IMR-90 (cell line): Measurements from ENCODE around the gene TM7SF2. TPM values are rescaled to one million over a fixed set of nuclear protein-coding genes. Genes with fewer than 3 reads are reported as not detected.

Source experiments
- ATAC-seq: fragments of 200-7000 bp; cut with Tn5 transposase; 2 replicates; pipeline ENCODE4 v1.9.1; 2020; ENCODE audit warnings: low read depth, mild to moderate bottlenecking, moderate library complexity
- BruUV-seq: library from RNA; stranded (reverse); fragments of 400-500 nt; replicated peaks from 2 replicates; lab custom pipeline; 2021; lab: Mats Ljungman, UMichigan
- CTCF ChIA-PET: fragments of 300-600 bp; formaldehyde crosslinking; extraction: SDS; loops from one replicate; lab custom pipeline; 2021; ENCODE audit warnings: antibody characterized with exemption; lab: Yijun Ruan, JAX
- POLR2A ChIA-PET: fragments of 300-600 bp; sonication (Branson Sonifier 250); formaldehyde crosslinking; loops from one replicate; lab custom pipeline; 2022; ENCODE audit warnings: antibody characterized with exemption; ENCODE audit not compliant: unreplicated experiment; lab: Charles Lee
- DNase-seq: peaks from one replicate; pipeline ENCODE4 v3.0.0; 2013
- H2AFZ ChIP-seq: replicated peaks from 2 replicates; pipeline ENCODE3; 2013; ENCODE audit warnings: low read length, mild to moderate bottlenecking; ENCODE audit not compliant: poor library complexity
- H2AK5ac ChIP-seq: 2 replicates; pipeline ENCODE4 v1.6.1; 2013; ENCODE audit warnings: low read depth, low read length, inconsistent platforms
- H2AK9ac ChIP-seq: replicated peaks from 2 replicates; pipeline ENCODE3; 2013; ENCODE audit warnings: mild to moderate bottlenecking, low read depth, low read length, moderate library complexity; ENCODE audit not compliant: poor library complexity
- H2BK120ac ChIP-seq: 2 replicates; pipeline ENCODE4 v1.6.1; 2013; ENCODE audit warnings: low read depth, low read length, inconsistent platforms
- H2BK15ac ChIP-seq: 3 replicates; pipeline ENCODE4 v1.6.1; 2013; ENCODE audit warnings: low read depth, low read length, inconsistent platforms
- H2BK20ac ChIP-seq: 2 replicates; pipeline ENCODE4 v1.6.1; 2013; ENCODE audit warnings: low read depth, mild to moderate bottlenecking, inconsistent platforms, low read length, moderate library complexity
- H2BK5ac ChIP-seq: 2 replicates; pipeline ENCODE4 v1.6.1; 2013; ENCODE audit warnings: mild to moderate bottlenecking, low read depth, low read length, inconsistent platforms; ENCODE audit not compliant: poor library complexity, severe bottlenecking
- H3K14ac ChIP-seq: replicated peaks from 2 replicates; pipeline ENCODE4 v1.6.1; 2013; ENCODE audit warnings: low read depth, low read length, inconsistent platforms
- H3K18ac ChIP-seq: 2 replicates; pipeline ENCODE4 v1.6.1; 2013; ENCODE audit warnings: low read depth, low read length, control low read depth
- H3K23ac ChIP-seq: 2 replicates; pipeline ENCODE4 v1.6.1; 2013; ENCODE audit warnings: low read depth, low read length, inconsistent platforms
- H3K27ac ChIP-seq: 2 replicates; pipeline ENCODE4 v1.5.1; 2013; ENCODE audit warnings: mild to moderate bottlenecking, control low read depth, low read length; ENCODE audit not compliant: insufficient read depth
- H3K27me3 ChIP-seq: 2 replicates; pipeline ENCODE4 v1.6.1; 2013; ENCODE audit warnings: low read length; ENCODE audit not compliant: control insufficient read depth, insufficient read depth
- H3K36me3 ChIP-seq: 2 replicates; pipeline ENCODE4 v1.6.1; 2013; ENCODE audit warnings: low read length, mixed read lengths; ENCODE audit not compliant: control insufficient read depth, insufficient read depth
- H3K4ac ChIP-seq: 2 replicates; pipeline ENCODE4 v1.6.1; 2013; ENCODE audit warnings: low read depth, low read length, inconsistent platforms
- H3K4me1 ChIP-seq: 2 replicates; pipeline ENCODE4 v1.6.1; 2013; ENCODE audit warnings: low read length, mixed read lengths; ENCODE audit not compliant: control insufficient read depth, insufficient read depth
- H3K4me2 ChIP-seq: 2 replicates; pipeline ENCODE4 v1.6.1; 2013; ENCODE audit warnings: low read depth, mild to moderate bottlenecking, control low read depth, low read length, moderate library complexity
- H3K4me3 ChIP-seq: 2 replicates; pipeline ENCODE4 v1.5.1; 2013; ENCODE audit warnings: low read depth, mild to moderate bottlenecking, control low read depth, low read length, moderate library complexity; ENCODE audit not compliant: insufficient read depth
- H3K56ac ChIP-seq: 2 replicates; pipeline ENCODE4 v1.6.1; 2013; ENCODE audit warnings: low read length, inconsistent platforms; ENCODE audit not compliant: insufficient read depth; ENCODE audit errors: extremely low read depth
- H3K79me1 ChIP-seq, 2 experiments: 2 replicates each; pipeline ENCODE4 v1.6.1; 2013; ENCODE audit warnings: low read length in 2 of 2, inconsistent platforms in 1 of 2, low read depth in 1 of 2
- H3K9ac ChIP-seq: 2 replicates; pipeline ENCODE4 v1.6.1; 2013; ENCODE audit warnings: low read depth, low read length, control low read depth
- H3K9me1 ChIP-seq: 2 replicates; pipeline ENCODE4 v1.6.1; 2013; ENCODE audit warnings: low read length, inconsistent platforms; ENCODE audit not compliant: insufficient read depth
- H3K9me3 ChIP-seq: 2 replicates; pipeline ENCODE4 v1.6.1; 2013; ENCODE audit warnings: low read length; ENCODE audit not compliant: control insufficient read depth, insufficient read depth
- H4K20me1 ChIP-seq: 2 replicates; pipeline ENCODE4 v1.6.1; 2013; ENCODE audit warnings: low read length, inconsistent platforms; ENCODE audit not compliant: insufficient read depth
- H4K5ac ChIP-seq: 2 replicates; pipeline ENCODE4 v1.6.1; 2013; ENCODE audit warnings: mild to moderate bottlenecking, low read depth, low read length, control low read depth
- H4K8ac ChIP-seq, 2 experiments: 2 replicates each; pipeline ENCODE4 v1.6.1; 2013; ENCODE audit warnings: low read depth in 2 of 2, low read length in 2 of 2, control low read depth in 1 of 2, inconsistent platforms in 1 of 2
- H4K91ac ChIP-seq: 2 replicates; pipeline ENCODE4 v1.6.1; 2013; ENCODE audit warnings: low read depth, low read length, inconsistent platforms; ENCODE audit not compliant: insufficient read depth
- CEBPB ChIP-seq: IDR thresholded peaks from 2 replicates; pipeline ENCODE4 v1.6.1; 2012; ENCODE audit warnings: low read depth, low read length, improper control_type of control experiment
- CHD1 ChIP-seq: IDR thresholded peaks from 2 replicates; pipeline ENCODE4 v1.6.1; 2012; ENCODE audit warnings: low read depth, low read length, improper control_type of control experiment
- ELK1 ChIP-seq: fragments of 150-350 bp; IDR thresholded peaks from 2 replicates; pipeline ENCODE4 v1.6.1; 2016; ENCODE audit warnings: low read depth, mild to moderate bottlenecking, low read length, moderate library complexity, borderline replicate concordance
- FOS ChIP-seq: fragments of 150-350 bp; IDR thresholded peaks from 2 replicates; pipeline ENCODE4 v1.6.1; 2016; ENCODE audit warnings: low read depth, low read length
- MAFK ChIP-seq: IDR thresholded peaks from 2 replicates; pipeline ENCODE4 v1.6.1; 2012; ENCODE audit warnings: low read depth, low read length, improper control_type of control experiment
- MAZ ChIP-seq: IDR thresholded peaks from 2 replicates; pipeline ENCODE4 v1.6.1; 2012; ENCODE audit warnings: low read depth, mild to moderate bottlenecking, low read length, improper control_type of control experiment, moderate library complexity, borderline replicate concordance
- MXI1 ChIP-seq: IDR thresholded peaks from 2 replicates; pipeline ENCODE4 v1.6.1; 2012; ENCODE audit warnings: low read depth, mild to moderate bottlenecking, low read length, moderate library complexity, borderline replicate concordance
- NFE2L2 ChIP-seq: fragments of 150-350 bp; IDR thresholded peaks from 2 replicates; pipeline ENCODE4 v1.6.1; 2016; ENCODE audit warnings: low read depth, mild to moderate bottlenecking, low read length
- POLR2A ChIP-seq: IDR thresholded peaks from 2 replicates; pipeline ENCODE4 v1.6.1; 2012; ENCODE audit warnings: mild to moderate bottlenecking, low read depth, low read length
- RAD21 ChIP-seq: IDR thresholded peaks from 2 replicates; pipeline ENCODE4 v1.6.1; 2012; ENCODE audit warnings: low read length, improper control_type of control experiment
- RCOR1 ChIP-seq: IDR thresholded peaks from 2 replicates; pipeline ENCODE4 v1.6.1; 2012; ENCODE audit warnings: mild to moderate bottlenecking, low read length, improper control_type of control experiment; ENCODE audit not compliant: insufficient replicate concordance
- RFX5 ChIP-seq: IDR thresholded peaks from 2 replicates; pipeline ENCODE4 v1.8.0; 2012; ENCODE audit warnings: low read depth, mild to moderate bottlenecking, low read length, moderate library complexity
- SMC3 ChIP-seq: fragments of 150-350 bp; IDR thresholded peaks from 2 replicates; pipeline ENCODE4 v1.6.1; 2016; ENCODE audit warnings: low read depth, mild to moderate bottlenecking, antibody characterized with exemption, low read length, moderate library complexity
- USF2 ChIP-seq: fragments of 150-350 bp; IDR thresholded peaks from 2 replicates; pipeline ENCODE4 v1.6.1; 2017; ENCODE audit warnings: mild to moderate bottlenecking, antibody characterized with exemption, low read length, low read depth
- WGBS, 2 experiments: methylation state at CpG; one replicate each; pipeline versions ENCODE4 v1.1.5 to v1.1.7; 2013; ENCODE audit warnings: missing lambda C conversion rate in 2 of 2; ENCODE audit not compliant: insufficient read length in 1 of 2; ENCODE audit errors: extremely low coverage in 2 of 2; 5-methylcytosine and 5-hydroxymethylcytosine counted together
- dilution Hi-C: fragments of 300-500 bp; cut with HindIII; formaldehyde crosslinking; loops from one replicate; pipeline ENCODE4 v1.14.3; 2018; ENCODE audit warnings: low sequenced_read_pairs; ENCODE audit not compliant: unreplicated experiment
- in situ Hi-C: fragments of 300-500 bp; cut with MboI; formaldehyde crosslinking; loops from 3 replicates; pipeline ENCODE4 v1.14.3; 2019; ENCODE audit warnings: low sequenced_read_pairs, inconsistent platforms, mixed read lengths
- intact Hi-C: fragments of 100-400 bp; cut with micrococcal nuclease; formaldehyde crosslinking; loops from 2 replicates; pipeline ENCODE4 v1.10.0; 2022
- polyA plus RNA-seq, 3 experiments: library from polyadenylated mRNA; depleted of rRNA; stranded (reverse); fragments of >200 nt; gene quantifications; 2 replicates each; pipeline ENCODE4 v1.2.3, GENCODE V29; 2012; ENCODE audit warnings: low replicate concordance in 1 of 3
- total RNA-seq: library from RNA; depleted of rRNA; stranded (reverse); fragments of >200 nt; gene quantifications from 2 replicates; pipeline ENCODE4 v1.2.3, GENCODE V29; 2012
- TF ChIP-seq, protein P1 (sequence below): conservative IDR thresholded peaks from 2 replicates; pipeline ENCODE4 v1.5.1; 2012; ENCODE audit warnings: mild to moderate bottlenecking, low read depth, low read length, improper control_type of control experiment

TM7SF2 gene
- total and polyA plus RNA-seq, 2 of the 4 experiments (the other 2 are of a cell fraction): 5.7 to 7.6 TPM

- dilution Hi-C loops: no loop called here
- POLR2A ChIA-PET: no interaction called here
- no peak for ATAC-seq
- TF ChIP-seq RAD21 (no peak), RCOR1 (no peak), FOS (no peak), ELK1 (no peak), SMC3 (no peak), RFX5 (no peak), MAZ (no peak), CEBPB (no peak), MXI1 (no peak), NFE2L2 (no peak), USF2 (no peak), CHD1 (no peak), MAFK (no peak), POLR2A (no peak)
- TF ChIP-seq, protein P1, sequence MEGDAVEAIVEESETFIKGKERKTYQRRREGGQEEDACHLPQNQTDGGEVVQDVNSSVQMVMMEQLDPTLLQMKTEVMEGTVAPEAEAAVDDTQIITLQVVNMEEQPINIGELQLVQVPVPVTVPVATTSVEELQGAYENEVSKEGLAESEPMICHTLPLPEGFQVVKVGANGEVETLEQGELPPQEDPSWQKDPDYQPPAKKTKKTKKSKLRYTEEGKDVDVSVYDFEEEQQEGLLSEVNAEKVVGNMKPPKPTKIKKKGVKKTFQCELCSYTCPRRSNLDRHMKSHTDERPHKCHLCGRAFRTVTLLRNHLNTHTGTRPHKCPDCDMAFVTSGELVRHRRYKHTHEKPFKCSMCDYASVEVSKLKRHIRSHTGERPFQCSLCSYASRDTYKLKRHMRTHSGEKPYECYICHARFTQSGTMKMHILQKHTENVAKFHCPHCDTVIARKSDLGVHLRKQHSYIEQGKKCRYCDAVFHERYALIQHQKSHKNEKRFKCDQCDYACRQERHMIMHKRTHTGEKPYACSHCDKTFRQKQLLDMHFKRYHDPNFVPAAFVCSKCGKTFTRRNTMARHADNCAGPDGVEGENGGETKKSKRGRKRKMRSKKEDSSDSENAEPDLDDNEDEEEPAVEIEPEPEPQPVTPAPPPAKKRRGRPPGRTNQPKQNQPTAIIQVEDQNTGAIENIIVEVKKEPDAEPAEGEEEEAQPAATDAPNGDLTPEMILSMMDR: no peak
Observed at GRCh38 chr11:65132988-65133700, 21.5 kb downstream of the TM7SF2 start.

More at GRCh38 chr11:65132988-65133700, 21.5 kb downstream of the TM7SF2 start:
- H3K9me1 ChIP-seq: peaks cover 21% of the 10 kb centered on the region
- intact Hi-C loops (no loop called here), in situ Hi-C loops (no loop called here)
- peak overlapping the region; percentile 55 for H3K4ac ChIP-seq
- peak overlapping the region; percentile 99 for H3K27ac ChIP-seq
- peak overlapping the region; percentile 50; the same call in 1 of the 2 replicates for H3K23ac ChIP-seq
- peak overlapping the region; percentile 26 for H2AFZ ChIP-seq
- H3K18ac ChIP-seq: no peak overlapping the region
- H3K79me1 ChIP-seq: peaks cover 21 to 43% of the 10 kb centered on the region in 2 experiments
- peaks cover 28% of the 10 kb centered on the region for H4K20me1 ChIP-seq
- no peak overlapping the region for H2BK20ac ChIP-seq
- peak overlapping the region; percentile 90; the same call in 1 of the 2 replicates for H2AK5ac ChIP-seq
- peak overlapping the region; percentile 98 for H2AK9ac ChIP-seq
- no peak overlapping the region for H2BK5ac ChIP-seq
- H3K9me3 ChIP-seq: no peaks in the 10 kb centered on the region
- BruUV-seq: no TSS peak
- peak overlapping the region; percentile 12 to 43; a peak in 2 of 4 replicates for H4K8ac ChIP-seq
- 0 out of 2 replicates have a peak overlapping the region, but pooled peaks have one; percentile 8 for H4K5ac ChIP-seq
- peaks cover 6% of the 10 kb centered on the region; the same call in 1 of the 2 replicates for H3K4me1 ChIP-seq
- H3K36me3 ChIP-seq: peaks cover 45% of the 10 kb centered on the region
- no peak overlapping the region for H2BK120ac ChIP-seq
- H4K91ac ChIP-seq: no peak overlapping the region
- H3K14ac ChIP-seq: 0 out of 2 replicates have a peak overlapping the region, but pooled peaks have one; percentile 30
- CTCF ChIA-PET: interaction anchor here (0.5 kb wide), 1 partner anchor 55 kb away, joined by 3 read pairs; no protein-coding TSS in a partner anchor
- no peak overlapping the region for H3K56ac ChIP-seq
- H3K27me3 ChIP-seq: no peaks in the 10 kb centered on the region
- H3K4me3 ChIP-seq: peak overlapping the region; percentile 63
- WGBS, 2 experiments: no CpG with 5 or more reads among the region's 18 CpGs
- H2BK15ac ChIP-seq: no peak overlapping the region
- peak overlapping the region; percentile 99 for H3K9ac ChIP-seq
- DNase-seq: no peak
- H3K4me2 ChIP-seq: peak overlapping the region; percentile 93
